Caco-2 (cell line): ENCODE results near the gene INSM2. TPM values are rescaled to one million over a fixed set of nuclear protein-coding genes. Genes with fewer than 3 reads are reported as not detected.

Experiments
- BruUV-seq: library from RNA; stranded (reverse); fragments of 400-500 nt; replicated peaks from 2 replicates; lab custom pipeline; 2021; lab: Mats Ljungman, UMichigan
- CTCF ChIA-PET: fragments of 300-600 bp; sonication (Branson Sonifier 250); formaldehyde crosslinking; loops from one replicate; lab custom pipeline; 2022; ENCODE audit warnings: antibody characterized with exemption; lab: Charles Lee
- POLR2A ChIA-PET: fragments of 300-600 bp; sonication (Branson Sonifier 250); formaldehyde crosslinking; loops from one replicate; lab custom pipeline; 2022; ENCODE audit warnings: antibody characterized with exemption; lab: Charles Lee
- DNase-seq, 2 experiments: peaks; one replicate each; pipeline versions ENCODE4 v3.0.0 to v3.0.0-alpha.2; 2020 to 2022
- H3K27me3 ChIP-seq: replicated peaks from 2 replicates; pipeline ENCODE4 v1.6.0; 2011; ENCODE audit warnings: low read length; ENCODE audit not compliant: control insufficient read depth, insufficient read depth
- H3K36me3 ChIP-seq: 2 replicates; pipeline ENCODE4 v1.5.1; 2011; ENCODE audit warnings: low read length; ENCODE audit not compliant: control insufficient read depth, insufficient read depth
- H3K4me1 ChIP-seq: fragments of 250-450 bp; sonication (Bioruptor Pico); 2 replicates; pipeline ENCODE4 v1.5.1; 2020; ENCODE audit warnings: mild to moderate bottlenecking
- H3K4me3 ChIP-seq: 2 replicates; pipeline ENCODE4 v1.5.1; 2011; ENCODE audit warnings: low read depth, mild to moderate bottlenecking, control low read depth, low read length
- H3K9me3 ChIP-seq: fragments of 250-450 bp; sonication (Bioruptor Pico); 2 replicates; pipeline ENCODE4 v1.5.1; 2020; ENCODE audit warnings: mild to moderate bottlenecking, moderate library complexity
- H3K27ac Mint-ChIP-seq: one replicate; pipeline ENCODE4 v1.8.0; 2022; ENCODE audit warnings: mixed read lengths; ENCODE audit not compliant: unreplicated experiment
- H3K27me3 Mint-ChIP-seq: one replicate; pipeline ENCODE4 v1.8.0; 2022; ENCODE audit warnings: mixed read lengths; ENCODE audit not compliant: insufficient read depth, unreplicated experiment
- H3K36me3 Mint-ChIP-seq: one replicate; pipeline ENCODE4 v1.8.0; 2022; ENCODE audit warnings: mild to moderate bottlenecking, mixed read lengths; ENCODE audit not compliant: insufficient read depth, unreplicated experiment
- H3K4me1 Mint-ChIP-seq: one replicate; pipeline ENCODE4 v1.8.0; 2022; ENCODE audit warnings: low read depth, mixed read lengths; ENCODE audit not compliant: unreplicated experiment
- H3K4me3 Mint-ChIP-seq: one replicate; pipeline ENCODE4 v1.8.0; 2022; ENCODE audit warnings: mild to moderate bottlenecking, moderate library complexity, mixed read lengths; ENCODE audit not compliant: unreplicated experiment
- H3K9me3 Mint-ChIP-seq: one replicate; pipeline ENCODE4 v1.8.0; 2022; ENCODE audit warnings: mixed read lengths; ENCODE audit not compliant: unreplicated experiment
- intact Hi-C: fragments of 100-400 bp; cut with micrococcal nuclease; formaldehyde crosslinking; loops from one replicate; pipeline ENCODE4 v1.10.0; 2022; ENCODE audit not compliant: unreplicated experiment
- total RNA-seq: library from RNA; stranded (reverse); gene quantifications from 2 replicates; pipeline ENCODE4 v1.2.3, GENCODE V29; 2022
- TF ChIP-seq, protein P1 (sequence below), 2 experiments: fragments of 200-600 bp in 1 of 2; IDR thresholded peaks; 1 replicate in 1 of 2; 2 replicates in 1 of 2; pipeline versions ENCODE4 v1.5.1 to v1.8.0; 2011 to 2022; ENCODE audit warnings: antibody characterized with exemption in 1 of 2, control low read depth in 1 of 2, inconsistent platforms in 1 of 2, low read depth in 1 of 2, low read length in 1 of 2, mild to moderate bottlenecking in 1 of 2, moderate library complexity in 1 of 2; ENCODE audit not compliant: insufficient read depth in 1 of 2, severe bottlenecking in 1 of 2, unreplicated experiment in 1 of 2

Gene INSM2
- total RNA-seq, 1 experiment from 2014 or later = not detected

GRCh38 chr14:35512765-35513164 lies 21.2 kb upstream of the INSM2 start:
- Histone ChIP-seq H3K36me3 (no peaks in the 10 kb centered on the region), H3K9me3 (no peaks in the 10 kb centered on the region), H3K4me1 (no peaks in the 10 kb centered on the region), H3K4me3 (no peak overlapping the region), H3K27me3 (no peaks in the 10 kb centered on the region)
- Mint-ChIP-seq H3K27ac (no peak overlapping the region), H3K27me3 (no peaks in the 10 kb centered on the region), H3K4me3 (no peak overlapping the region), H3K9me3 (no peaks in the 10 kb centered on the region), H3K4me1 (no peaks in the 10 kb centered on the region), H3K36me3 (no peaks in the 10 kb centered on the region)
- DNase-seq = no peak
- intact Hi-C loops = no loop called here
- CTCF ChIA-PET = no interaction called here
- TF ChIP-seq, protein P1, sequence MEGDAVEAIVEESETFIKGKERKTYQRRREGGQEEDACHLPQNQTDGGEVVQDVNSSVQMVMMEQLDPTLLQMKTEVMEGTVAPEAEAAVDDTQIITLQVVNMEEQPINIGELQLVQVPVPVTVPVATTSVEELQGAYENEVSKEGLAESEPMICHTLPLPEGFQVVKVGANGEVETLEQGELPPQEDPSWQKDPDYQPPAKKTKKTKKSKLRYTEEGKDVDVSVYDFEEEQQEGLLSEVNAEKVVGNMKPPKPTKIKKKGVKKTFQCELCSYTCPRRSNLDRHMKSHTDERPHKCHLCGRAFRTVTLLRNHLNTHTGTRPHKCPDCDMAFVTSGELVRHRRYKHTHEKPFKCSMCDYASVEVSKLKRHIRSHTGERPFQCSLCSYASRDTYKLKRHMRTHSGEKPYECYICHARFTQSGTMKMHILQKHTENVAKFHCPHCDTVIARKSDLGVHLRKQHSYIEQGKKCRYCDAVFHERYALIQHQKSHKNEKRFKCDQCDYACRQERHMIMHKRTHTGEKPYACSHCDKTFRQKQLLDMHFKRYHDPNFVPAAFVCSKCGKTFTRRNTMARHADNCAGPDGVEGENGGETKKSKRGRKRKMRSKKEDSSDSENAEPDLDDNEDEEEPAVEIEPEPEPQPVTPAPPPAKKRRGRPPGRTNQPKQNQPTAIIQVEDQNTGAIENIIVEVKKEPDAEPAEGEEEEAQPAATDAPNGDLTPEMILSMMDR (IDR thresholded peaks at IDR 0.05; ENCODE audit: insufficient read depth in 1 of 2, low read depth in 1 of 2, low read length in 1 of 2, severe bottlenecking in 1 of 2, unreplicated experiment in 1 of 2) = no peak
- POLR2A ChIA-PET = no interaction called here
- no TSS peak for BruUV-seq

DNA sequence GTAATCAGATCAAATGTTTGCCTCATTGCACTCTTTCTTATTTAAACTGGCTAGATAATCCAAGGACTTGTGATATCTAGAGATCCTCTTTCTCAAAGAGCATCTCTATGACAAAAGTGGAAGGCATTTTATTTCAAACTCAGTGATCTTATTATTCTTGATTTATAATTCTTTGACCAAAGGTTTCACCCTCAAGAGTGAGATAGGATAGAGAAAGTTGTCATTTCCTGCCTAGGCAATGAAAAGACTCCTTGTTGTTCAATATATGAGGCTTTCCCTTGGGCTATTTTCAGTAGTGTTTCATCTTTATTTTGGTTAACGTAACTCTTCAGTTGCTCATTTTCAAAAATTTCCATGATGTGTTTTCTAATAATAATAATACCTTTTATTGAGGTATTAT lies 18.0 kb upstream of the INSM2 start:
- H3K27ac Mint-ChIP-seq = no peak overlapping the region
- H3K9me3 Mint-ChIP-seq = no peaks in the 10 kb centered on the region

GRCh38 chr14:35519986-35520385 lies 14.0 kb upstream of the INSM2 start:
- TF ChIP-seq, protein P1 (IDR thresholded peaks at IDR 0.05; ENCODE audit: insufficient read depth in 1 of 2, low read depth in 1 of 2, low read length in 1 of 2, severe bottlenecking in 1 of 2, unreplicated experiment in 1 of 2) = no peak
- no peaks in the 10 kb centered on the region for H3K9me3 ChIP-seq
- Mint-ChIP-seq H3K9me3 (no peaks in the 10 kb centered on the region), H3K27me3 (no peaks in the 10 kb centered on the region), H3K4me3 (no peak overlapping the region), H3K36me3 (no peaks in the 10 kb centered on the region), H3K4me1 (no peaks in the 10 kb centered on the region), H3K27ac (no peak overlapping the region)
- POLR2A ChIA-PET = no interaction called here
- H3K4me1 ChIP-seq = no peaks in the 10 kb centered on the region
- H3K4me3 ChIP-seq = no peak overlapping the region
- no peaks in the 10 kb centered on the region for H3K27me3 ChIP-seq
- H3K36me3 ChIP-seq = no peaks in the 10 kb centered on the region
- BruUV-seq = no TSS peak
- no peak for DNase-seq
- intact Hi-C loops = no loop called here
- CTCF ChIA-PET = no interaction called here

More for the DNA sequence above, 18.0 kb upstream of the INSM2 start:
- Histone ChIP-seq H3K4me1 (no peaks in the 10 kb centered on the region), H3K36me3 (no peaks in the 10 kb centered on the region), H3K4me3 (no peak overlapping the region), H3K9me3 (no peaks in the 10 kb centered on the region), H3K27me3 (no peaks in the 10 kb centered on the region)
- intact Hi-C loops = no loop called here
- H3K4me3 Mint-ChIP-seq = no peak overlapping the region
- DNase-seq = no peak
- BruUV-seq = no TSS peak
- CTCF ChIA-PET = no interaction called here
- POLR2A ChIA-PET = no interaction called here
- no peaks in the 10 kb centered on the region for H3K4me1 Mint-ChIP-seq
- no peaks in the 10 kb centered on the region for H3K36me3 Mint-ChIP-seq
- H3K27me3 Mint-ChIP-seq = no peaks in the 10 kb centered on the region
- TF ChIP-seq, protein P1 (IDR thresholded peaks at IDR 0.05; ENCODE audit: insufficient read depth in 1 of 2, low read depth in 1 of 2, low read length in 1 of 2, severe bottlenecking in 1 of 2, unreplicated experiment in 1 of 2) = no peak
